ENCODE data around the gene PCCA. TPM values are rescaled to one million over a fixed set of nuclear protein-coding genes. Genes with fewer than 3 reads are reported as not detected.

Gene PCCA
- total RNA-seq, 1 experiment from 2014 or later = 52.8 TPM

- POLR2A ChIA-PET = interaction anchor here (0.6 kb wide), 2 partner anchors 71 to 141 kb away, joined by 3 to 5 read pairs; no protein-coding TSS in a partner anchor
- peak overlapping the region; percentile 24; the same call in 1 of the 2 replicates for H3K4me3 Mint-ChIP-seq
Observed at GRCh38 chr13:100439247-100439970, 350.5 kb downstream of the PCCA start.

More at GRCh38 chr13:100439247-100439970, 350.5 kb downstream of the PCCA start:
- Mint-ChIP-seq H3K27ac (peak overlapping the region; percentile 97), H3K27me3 (ENCODE audit: low read depth) (no peaks in the 10 kb centered on the region), H3K4me1 (peaks cover 62% of the 10 kb centered on the region), H3K9me3 (no peaks in the 10 kb centered on the region), H3K36me3 (peaks cover 14% of the 10 kb centered on the region)
- CTCF ChIA-PET = interaction anchor here (1.4 kb wide), 1 partner anchor 71 kb away, joined by 4 read pairs; no protein-coding TSS in a partner anchor
- peak; percentile 38; the same call in 1 of the 2 replicates for ATAC-seq
- peak; percentile 20 for DNase-seq (ENCODE audit: low spot score)
- TF ChIP-seq JUN (CRISPR knock-in tag; IDR thresholded peaks at IDR 0.05) (no peak), USF2 (CRISPR knock-in tag; IDR thresholded peaks at IDR 0.05) (no peak), GTF2I (CRISPR knock-in tag; conservative IDR thresholded peaks at IDR 0.05) (no peak), ZNF121 (CRISPR knock-in tag; IDR thresholded peaks at IDR 0.05) (no peak), GRHL2 (CRISPR knock-in tag; IDR thresholded peaks at IDR 0.05; ENCODE audit: insufficient replicate concordance, severe bottlenecking) (no peak), ELF4 (CRISPR knock-in tag; IDR thresholded peaks at IDR 0.05; ENCODE audit: low read depth) (no peak), ETV6 (CRISPR knock-in tag; IDR thresholded peaks at IDR 0.05) (no peak), JAZF1 (CRISPR knock-in tag; IDR thresholded peaks at IDR 0.05) (no peak), TEAD1 (CRISPR knock-in tag; IDR thresholded peaks at IDR 0.05) (no peak), IRF1 (CRISPR knock-in tag; IDR thresholded peaks at IDR 0.05) (no peak), RORB (CRISPR knock-in tag; IDR thresholded peaks at IDR 0.05) (no peak), CTCF (IDR thresholded peaks at IDR 0.05) (no peak), AFF4 (CRISPR knock-in tag; IDR thresholded peaks at IDR 0.05; ENCODE audit: borderline replicate concordance) (no peak)
- TF ChIP-seq, protein P1, sequence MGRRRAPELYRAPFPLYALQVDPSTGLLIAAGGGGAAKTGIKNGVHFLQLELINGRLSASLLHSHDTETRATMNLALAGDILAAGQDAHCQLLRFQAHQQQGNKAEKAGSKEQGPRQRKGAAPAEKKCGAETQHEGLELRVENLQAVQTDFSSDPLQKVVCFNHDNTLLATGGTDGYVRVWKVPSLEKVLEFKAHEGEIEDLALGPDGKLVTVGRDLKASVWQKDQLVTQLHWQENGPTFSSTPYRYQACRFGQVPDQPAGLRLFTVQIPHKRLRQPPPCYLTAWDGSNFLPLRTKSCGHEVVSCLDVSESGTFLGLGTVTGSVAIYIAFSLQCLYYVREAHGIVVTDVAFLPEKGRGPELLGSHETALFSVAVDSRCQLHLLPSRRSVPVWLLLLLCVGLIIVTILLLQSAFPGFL (CRISPR knock-in tag; IDR thresholded peaks at IDR 0.05; ENCODE audit: borderline replicate concordance) = no peak
- TF ChIP-seq, protein P2, sequence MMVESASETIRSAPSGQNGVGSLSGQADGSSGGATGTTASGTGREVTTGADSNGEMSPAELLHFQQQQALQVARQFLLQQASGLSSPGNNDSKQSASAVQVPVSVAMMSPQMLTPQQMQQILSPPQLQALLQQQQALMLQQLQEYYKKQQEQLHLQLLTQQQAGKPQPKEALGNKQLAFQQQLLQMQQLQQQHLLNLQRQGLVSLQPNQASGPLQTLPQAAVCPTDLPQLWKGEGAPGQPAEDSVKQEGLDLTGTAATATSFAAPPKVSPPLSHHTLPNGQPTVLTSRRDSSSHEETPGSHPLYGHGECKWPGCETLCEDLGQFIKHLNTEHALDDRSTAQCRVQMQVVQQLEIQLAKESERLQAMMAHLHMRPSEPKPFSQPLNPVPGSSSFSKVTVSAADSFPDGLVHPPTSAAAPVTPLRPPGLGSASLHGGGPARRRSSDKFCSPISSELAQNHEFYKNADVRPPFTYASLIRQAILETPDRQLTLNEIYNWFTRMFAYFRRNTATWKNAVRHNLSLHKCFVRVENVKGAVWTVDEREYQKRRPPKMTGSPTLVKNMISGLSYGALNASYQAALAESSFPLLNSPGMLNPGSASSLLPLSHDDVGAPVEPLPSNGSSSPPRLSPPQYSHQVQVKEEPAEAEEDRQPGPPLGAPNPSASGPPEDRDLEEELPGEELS (CRISPR knock-in tag; IDR thresholded peaks at IDR 0.05) = no peak
- TF ChIP-seq, protein P3, sequence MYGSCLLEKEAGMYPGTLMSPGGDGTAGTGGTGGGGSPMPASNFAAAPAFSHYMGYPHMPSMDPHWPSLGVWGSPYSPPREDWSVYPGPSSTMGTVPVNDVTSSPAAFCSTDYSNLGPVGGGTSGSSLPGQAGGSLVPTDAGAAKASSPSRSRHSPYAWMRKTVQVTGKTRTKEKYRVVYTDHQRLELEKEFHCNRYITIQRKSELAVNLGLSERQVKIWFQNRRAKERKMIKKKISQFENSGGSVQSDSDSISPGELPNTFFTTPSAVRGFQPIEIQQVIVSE (CRISPR knock-in tag; IDR thresholded peaks at IDR 0.05; ENCODE audit: borderline replicate concordance) = no peak
- TF ChIP-seq, protein P4, sequence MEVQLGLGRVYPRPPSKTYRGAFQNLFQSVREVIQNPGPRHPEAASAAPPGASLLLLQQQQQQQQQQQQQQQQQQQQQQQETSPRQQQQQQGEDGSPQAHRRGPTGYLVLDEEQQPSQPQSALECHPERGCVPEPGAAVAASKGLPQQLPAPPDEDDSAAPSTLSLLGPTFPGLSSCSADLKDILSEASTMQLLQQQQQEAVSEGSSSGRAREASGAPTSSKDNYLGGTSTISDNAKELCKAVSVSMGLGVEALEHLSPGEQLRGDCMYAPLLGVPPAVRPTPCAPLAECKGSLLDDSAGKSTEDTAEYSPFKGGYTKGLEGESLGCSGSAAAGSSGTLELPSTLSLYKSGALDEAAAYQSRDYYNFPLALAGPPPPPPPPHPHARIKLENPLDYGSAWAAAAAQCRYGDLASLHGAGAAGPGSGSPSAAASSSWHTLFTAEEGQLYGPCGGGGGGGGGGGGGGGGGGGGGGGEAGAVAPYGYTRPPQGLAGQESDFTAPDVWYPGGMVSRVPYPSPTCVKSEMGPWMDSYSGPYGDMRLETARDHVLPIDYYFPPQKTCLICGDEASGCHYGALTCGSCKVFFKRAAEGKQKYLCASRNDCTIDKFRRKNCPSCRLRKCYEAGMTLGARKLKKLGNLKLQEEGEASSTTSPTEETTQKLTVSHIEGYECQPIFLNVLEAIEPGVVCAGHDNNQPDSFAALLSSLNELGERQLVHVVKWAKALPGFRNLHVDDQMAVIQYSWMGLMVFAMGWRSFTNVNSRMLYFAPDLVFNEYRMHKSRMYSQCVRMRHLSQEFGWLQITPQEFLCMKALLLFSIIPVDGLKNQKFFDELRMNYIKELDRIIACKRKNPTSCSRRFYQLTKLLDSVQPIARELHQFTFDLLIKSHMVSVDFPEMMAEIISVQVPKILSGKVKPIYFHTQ (CRISPR knock-in tag; IDR thresholded peaks at IDR 0.05) = no peak
